ENCODE measurements around the gene OOSP3. TPM values are rescaled to one million over a fixed set of nuclear protein-coding genes. Genes with fewer than 3 reads are reported as not detected.
"Not testable (repeated sequence)": the region's sequence is repeated elsewhere in the genome, so short reads cannot be mapped to it uniquely, and the experiment has no call there.

The OOSP3 gene
- total RNA-seq, 6 donors from 2014 or later, result not detected

DNA sequence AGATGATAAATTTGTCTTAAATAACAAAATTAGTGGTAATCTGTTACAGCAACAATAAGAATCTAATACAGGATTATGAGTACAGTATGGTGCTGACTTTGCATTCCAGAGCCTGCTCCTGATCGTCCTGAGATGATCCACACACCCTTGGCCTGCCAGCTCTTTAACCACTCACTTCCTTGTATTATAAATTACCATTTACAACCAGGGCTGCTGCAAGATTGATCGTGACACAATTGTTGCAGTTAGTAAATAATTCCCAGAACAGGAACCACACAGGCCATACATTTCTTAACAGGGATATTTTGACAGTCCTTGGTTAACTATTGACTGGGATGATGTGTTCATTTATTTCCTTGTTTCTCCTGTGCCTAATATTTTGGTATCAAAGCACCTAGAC is 29.5 kb upstream of the OOSP3 start:
- Histone ChIP-seq H3K4me1 (no peaks in the 10 kb centered on the region), H3K27me3 (no peaks in the 10 kb centered on the region), H3K27ac (no peak overlapping the region), H3K9me3 (no peaks in the 10 kb centered on the region), H3K4me3 (no peak overlapping the region), H3K36me3 (no peaks in the 10 kb centered on the region)
- TF ChIP-seq, protein P1, sequence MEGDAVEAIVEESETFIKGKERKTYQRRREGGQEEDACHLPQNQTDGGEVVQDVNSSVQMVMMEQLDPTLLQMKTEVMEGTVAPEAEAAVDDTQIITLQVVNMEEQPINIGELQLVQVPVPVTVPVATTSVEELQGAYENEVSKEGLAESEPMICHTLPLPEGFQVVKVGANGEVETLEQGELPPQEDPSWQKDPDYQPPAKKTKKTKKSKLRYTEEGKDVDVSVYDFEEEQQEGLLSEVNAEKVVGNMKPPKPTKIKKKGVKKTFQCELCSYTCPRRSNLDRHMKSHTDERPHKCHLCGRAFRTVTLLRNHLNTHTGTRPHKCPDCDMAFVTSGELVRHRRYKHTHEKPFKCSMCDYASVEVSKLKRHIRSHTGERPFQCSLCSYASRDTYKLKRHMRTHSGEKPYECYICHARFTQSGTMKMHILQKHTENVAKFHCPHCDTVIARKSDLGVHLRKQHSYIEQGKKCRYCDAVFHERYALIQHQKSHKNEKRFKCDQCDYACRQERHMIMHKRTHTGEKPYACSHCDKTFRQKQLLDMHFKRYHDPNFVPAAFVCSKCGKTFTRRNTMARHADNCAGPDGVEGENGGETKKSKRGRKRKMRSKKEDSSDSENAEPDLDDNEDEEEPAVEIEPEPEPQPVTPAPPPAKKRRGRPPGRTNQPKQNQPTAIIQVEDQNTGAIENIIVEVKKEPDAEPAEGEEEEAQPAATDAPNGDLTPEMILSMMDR (IDR thresholded peaks at IDR 0.05), result no peak
- TF ChIP-seq POLR2A (IDR thresholded peaks at IDR 0.05), result no peak
- TF ChIP-seq POLR2AphosphoS5 (IDR thresholded peaks at IDR 0.05), result no peak
- no peak for TF ChIP-seq EP300 (IDR thresholded peaks at IDR 0.05)
- no peak for ATAC-seq (ENCODE audit: low FRiP score in 2 of 2)
- peak in 1 of 2 donors; percentile 24 for DNase-seq
- 9 to 12% methylated on average over 2 of the region's 2 CpGs for WGBS, 2 donors

DNA sequence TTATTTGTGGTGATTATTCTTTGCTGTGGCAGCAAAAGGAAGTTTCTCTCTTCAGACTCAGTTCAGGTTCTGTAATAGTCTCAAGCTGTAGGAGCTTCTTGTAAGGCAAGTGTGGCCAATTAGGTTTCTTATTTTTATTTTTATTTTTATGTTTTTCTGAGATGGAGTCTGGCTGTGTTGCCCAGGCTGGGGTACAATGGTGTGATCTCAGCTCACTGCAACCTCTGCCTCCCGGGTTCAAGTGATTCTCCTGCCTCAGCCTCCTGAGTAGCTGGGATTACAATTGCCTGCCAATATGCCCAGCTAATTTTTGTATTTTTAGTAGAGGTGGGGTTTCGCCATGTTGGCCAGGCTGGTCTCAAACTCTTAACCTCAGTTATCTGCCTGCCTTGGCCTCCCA is 29.0 kb upstream of the OOSP3 start:
- H3K27ac ChIP-seq; H3K36me3 ChIP-seq; H3K27me3 ChIP-seq; H3K4me3 ChIP-seq; ATAC-seq (ENCODE audit: low FRiP score in 2 of 2); DNase-seq; H3K9me3 ChIP-seq; H3K4me1 ChIP-seq: not testable (repeated sequence)
- 91 to 95% methylated on average over 2 of the region's 2 CpGs for WGBS, 2 donors

DNA sequence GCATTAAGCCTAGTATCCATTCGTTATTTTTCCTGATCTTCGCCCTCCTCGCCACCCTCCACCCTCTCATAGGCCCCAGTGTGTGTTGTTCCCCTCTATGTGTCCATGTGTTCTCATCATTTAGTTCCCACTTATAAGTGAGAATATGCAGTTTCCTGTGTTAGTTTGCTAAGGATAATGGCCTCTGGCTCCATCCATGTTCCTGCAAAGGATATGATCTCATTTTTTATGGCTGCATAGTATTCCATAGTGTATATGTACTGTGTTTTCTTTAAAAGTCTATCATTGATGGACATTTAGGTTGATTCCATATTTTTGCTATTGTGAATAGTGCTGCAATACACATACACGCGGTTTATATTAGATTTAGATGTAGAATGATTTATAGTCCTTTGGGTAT is 27.2 kb upstream of the OOSP3 start:
- H3K9me3 ChIP-seq; H3K27me3 ChIP-seq; H3K36me3 ChIP-seq; H3K27ac ChIP-seq; DNase-seq; ATAC-seq (ENCODE audit: low FRiP score in 2 of 2); H3K4me3 ChIP-seq; H3K4me1 ChIP-seq: not testable (repeated sequence)
- 91 to 94% methylated on average over 5 of the region's 5 CpGs for WGBS, 2 donors

DNA sequence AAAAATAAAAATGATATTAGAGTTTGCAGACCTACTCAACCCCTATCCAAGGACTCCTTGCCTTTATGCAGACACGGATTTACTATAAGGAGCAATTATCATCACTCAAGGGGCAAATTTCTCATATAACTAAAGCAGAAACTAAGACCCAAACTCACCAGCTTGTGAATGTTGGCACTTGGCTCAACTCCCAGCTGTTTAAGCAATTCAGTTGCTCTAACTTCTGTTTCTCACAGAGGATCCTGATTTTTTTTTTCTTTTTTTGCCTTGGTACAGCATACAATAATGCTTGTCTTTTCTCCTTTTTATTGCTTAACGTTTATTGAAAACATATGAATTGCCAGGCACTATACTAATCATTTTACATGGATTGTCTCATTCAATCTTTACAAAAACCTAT is 23.7 kb upstream of the OOSP3 start:
- Histone ChIP-seq H3K27ac (no peak overlapping the region), H3K4me1 (no peaks in the 10 kb centered on the region), H3K36me3 (no peaks in the 10 kb centered on the region), H3K4me3 (no peak overlapping the region), H3K27me3 (no peaks in the 10 kb centered on the region), H3K9me3 (no peaks in the 10 kb centered on the region)
- TF ChIP-seq EP300 (IDR thresholded peaks at IDR 0.05), result no peak
- TF ChIP-seq POLR2A (IDR thresholded peaks at IDR 0.05), result no peak
- TF ChIP-seq POLR2AphosphoS5 (IDR thresholded peaks at IDR 0.05), result no peak
- TF ChIP-seq, protein P1 (IDR thresholded peaks at IDR 0.05), result no peak
- ATAC-seq (ENCODE audit: low FRiP score in 2 of 2), result no peak
- DNase-seq, result no peak
- 56 to 62% methylated on average over 2 of the region's 2 CpGs for WGBS, 2 donors

DNA sequence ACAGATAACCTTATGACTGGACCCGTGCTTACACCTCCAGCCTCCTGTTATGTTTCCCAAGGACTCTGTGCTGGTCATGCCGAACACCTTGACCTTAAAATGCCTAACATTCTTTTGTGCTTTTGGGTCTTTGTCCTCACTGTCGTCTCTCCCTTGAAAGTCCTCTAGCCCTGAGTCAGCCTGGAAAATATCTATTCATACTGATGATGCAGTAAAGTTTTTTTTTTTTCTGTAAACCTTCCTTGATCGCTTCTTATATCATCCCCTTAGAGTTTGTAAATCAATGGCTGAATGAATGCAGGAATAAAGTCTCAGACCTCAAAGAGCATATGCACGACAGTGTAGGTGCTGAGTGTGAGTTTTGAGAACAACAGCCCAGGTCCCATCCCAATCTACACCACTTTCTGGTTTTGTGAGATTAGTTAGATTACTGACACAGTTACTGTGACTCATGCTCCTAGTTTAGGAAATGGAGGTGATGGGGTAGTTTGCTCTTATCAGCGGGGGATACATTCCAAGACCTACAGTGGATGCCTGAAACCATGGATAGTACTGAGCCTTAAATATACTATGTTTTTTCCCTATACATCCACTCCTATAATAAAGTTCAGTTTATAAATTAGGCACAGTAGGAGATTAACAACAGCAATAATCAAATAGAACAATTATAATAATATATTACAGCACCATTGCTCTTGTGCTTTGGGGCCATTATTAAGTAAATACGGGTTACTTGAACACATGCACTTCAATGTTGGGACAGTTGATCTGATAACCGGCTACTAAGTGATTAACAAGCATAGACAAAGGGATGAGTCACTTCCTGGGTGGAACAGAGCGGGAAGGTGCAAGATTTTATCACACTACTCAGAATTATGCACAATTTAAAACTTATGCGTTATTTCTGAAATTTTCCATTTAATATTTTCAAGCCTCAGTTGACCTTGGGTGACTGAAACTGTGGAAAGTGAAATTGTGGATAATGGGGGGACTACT is 20.8 kb upstream of the OOSP3 start:
- TF ChIP-seq, protein P1 (IDR thresholded peaks at IDR 0.05), result no peak
- TF ChIP-seq POLR2AphosphoS5 (IDR thresholded peaks at IDR 0.05) (no peak), POLR2A (IDR thresholded peaks at IDR 0.05) (no peak), EP300 (IDR thresholded peaks at IDR 0.05) (no peak)
- Histone ChIP-seq H3K27me3 (no peaks in the 10 kb centered on the region), H3K36me3 (no peaks in the 10 kb centered on the region), H3K27ac (no peak overlapping the region), H3K4me3 (no peak overlapping the region), H3K4me1 (no peaks in the 10 kb centered on the region), H3K9me3 (no peaks in the 10 kb centered on the region)
- 71 to 72% methylated on average over 10 of the region's 10 CpGs for WGBS, 2 donors
- no peak for DNase-seq
- ATAC-seq (ENCODE audit: low FRiP score in 2 of 2), result no peak

DNA sequence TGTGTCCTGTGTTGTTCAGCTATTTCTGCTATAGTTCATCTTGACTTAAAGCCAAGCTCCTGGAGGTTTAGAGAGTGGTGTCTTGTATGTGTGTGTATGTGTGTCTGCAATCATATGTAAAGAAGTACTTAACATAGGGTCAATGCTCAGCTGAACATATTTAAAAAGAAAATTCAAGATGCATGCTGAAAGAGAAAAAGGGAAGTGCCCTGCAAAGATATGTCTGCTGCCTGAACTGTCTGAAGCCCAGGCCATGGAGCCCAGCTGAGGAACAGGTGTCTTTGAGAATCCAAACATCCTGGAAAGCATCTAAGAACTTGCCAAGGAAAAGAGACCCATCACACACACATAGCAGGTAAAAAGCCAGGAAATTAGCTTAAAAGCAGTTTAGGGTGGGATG is 18.9 kb upstream of the OOSP3 start:
- H3K4me3 ChIP-seq, result no peak overlapping the region
- no peaks in the 10 kb centered on the region for H3K4me1 ChIP-seq
- ATAC-seq (ENCODE audit: low FRiP score in 2 of 2), result no peak
- H3K9me3 ChIP-seq, result no peaks in the 10 kb centered on the region
- H3K27ac ChIP-seq, result no peak overlapping the region
- no peak for DNase-seq
- TF ChIP-seq EP300 (IDR thresholded peaks at IDR 0.05), result no peak
- H3K36me3 ChIP-seq, result no peaks in the 10 kb centered on the region
- H3K27me3 ChIP-seq, result no peaks in the 10 kb centered on the region

Data from upper lobe of left lung (tissue), 6 donors.